K562 (cell line): ENCODE results near the gene NAP1L4. TPM values are rescaled to one million over a fixed set of nuclear protein-coding genes. Genes with fewer than 3 reads are reported as not detected.
A peak's percentile ranks its signal among the peaks of the same experiment; 100 is the strongest.

Experiments
- ATAC-seq: fragments of 200-7000 bp; cut with Tn5 transposase; 3 replicates; pipeline ENCODE4 v1.9.1; 2020; ENCODE audit warnings: moderate library complexity
- BruUV-seq: library from RNA; stranded (reverse); fragments of 400-500 nt; replicated peaks from 2 replicates; lab custom pipeline; 2021; lab: Mats Ljungman, UMichigan
- CTCF ChIA-PET: fragments of 300-600 bp; formaldehyde crosslinking; extraction: SDS; loops from one replicate; lab custom pipeline; 2021; ENCODE audit warnings: low intra/inter-chr PET ratio; lab: Yijun Ruan, JAX
- POLR2A ChIA-PET: fragments of 300-600, 350-650 bp; sonication (Branson Sonifier 250); formaldehyde crosslinking; extraction: SDS; loops from one replicate; lab custom pipeline; 2021; ENCODE audit warnings: antibody characterized with exemption, inconsistent platforms; lab: Yijun Ruan, JAX
- DNase-seq, 4 experiments: peaks; one replicate each; pipeline versions ENCODE4 v3.0.0 to v3.0.0-alpha.2; 2011 to 2018; ENCODE audit warnings: low spot score in 3 of 4, mixed read lengths in 3 of 4; ENCODE audit errors: extremely low read depth in 1 of 4
- FAIRE-seq: peaks from 2 replicates; lab custom pipeline; 2011; peaks lifted over from hg19 to GRCh38; lab: Jason Lieb, UNC
- H2AFZ ChIP-seq: 2 replicates; pipeline ENCODE4 v1.6.0; 2011; ENCODE audit warnings: low read depth, low read length, control low read depth, inconsistent platforms
- H3K27ac ChIP-seq: fragments of 200-600 bp; 3 replicates; pipeline ENCODE4 v1.8.0; 2011; ENCODE audit warnings: low read depth, mild to moderate bottlenecking, control low read depth, inconsistent platforms, low read length, moderate library complexity, mixed read lengths; ENCODE audit errors: extremely low read depth
- H3K27me3 ChIP-seq, 2 experiments: fragments of 300-600 bp in 1 of 2; 2 replicates in 1 of 2; 3 replicates in 1 of 2; pipeline versions ENCODE4 v1.6.0 to v1.8.0; 2011; ENCODE audit warnings: inconsistent platforms in 2 of 2, low read length in 2 of 2, mild to moderate bottlenecking in 1 of 2, mixed read lengths in 1 of 2, moderate library complexity in 1 of 2; ENCODE audit not compliant: control insufficient read depth in 2 of 2, insufficient read depth in 2 of 2
- H3K36me3 ChIP-seq: fragments of 300-600 bp; 3 replicates; pipeline ENCODE4 v1.8.0; 2011; ENCODE audit warnings: mild to moderate bottlenecking, low read length, inconsistent platforms; ENCODE audit not compliant: control insufficient read depth, insufficient read depth
- H3K4me1 ChIP-seq, 2 experiments: fragments of 200-600 bp in 1 of 2; replicated peaks in 1 of 2; 2 replicates in 1 of 2; 3 replicates in 1 of 2; pipeline versions ENCODE4 v1.5.1 to v1.8.0; 2011; ENCODE audit warnings: inconsistent platforms in 2 of 2, low read length in 2 of 2, mild to moderate bottlenecking in 1 of 2, mixed read lengths in 1 of 2, moderate library complexity in 1 of 2; ENCODE audit not compliant: control insufficient read depth in 2 of 2, insufficient read depth in 2 of 2
- H3K4me2 ChIP-seq: 2 replicates; pipeline ENCODE4 v1.6.1; 2011; ENCODE audit warnings: low read length, control low read depth, inconsistent platforms, mixed read lengths; ENCODE audit not compliant: insufficient read depth
- H3K4me3 ChIP-seq: fragments of 200-600 bp; sonication (generic), shearing (Covaris generic); 2 replicates; pipeline ENCODE4 v1.5.1; 2016; ENCODE audit warnings: control low read depth, inconsistent platforms
- H3K79me2 ChIP-seq: fragments of 200-600 bp; 3 replicates; pipeline ENCODE4 v1.8.0; 2011; ENCODE audit warnings: low read length, inconsistent platforms; ENCODE audit not compliant: control insufficient read depth, insufficient read depth
- H3K9ac ChIP-seq, 2 experiments: 2 replicates each; pipeline versions ENCODE4 v1.6.0 to v1.6.1; 2011; ENCODE audit warnings: low read depth in 2 of 2, low read length in 2 of 2, control low read depth in 1 of 2, inconsistent platforms in 1 of 2, mild to moderate bottlenecking in 1 of 2, mixed read lengths in 1 of 2; ENCODE audit not compliant: insufficient read depth in 1 of 2
- H3K9me1 ChIP-seq: one replicate; pipeline ENCODE4 v1.6.0; 2011; ENCODE audit warnings: inconsistent platforms, mild to moderate bottlenecking, low read length, moderate library complexity; ENCODE audit not compliant: control insufficient read depth, insufficient read depth
- H3K9me3 ChIP-seq: replicated peaks from 2 replicates; pipeline ENCODE4 v1.5.1; 2011; ENCODE audit warnings: low read depth, low read length, inconsistent platforms; ENCODE audit not compliant: control insufficient read depth, insufficient read depth
- H4K20me1 ChIP-seq: replicated peaks from 2 replicates; pipeline ENCODE4 v1.6.1; 2011; ENCODE audit warnings: low read length, inconsistent platforms, mixed read lengths; ENCODE audit not compliant: control insufficient read depth, insufficient read depth
- BRD9 ChIP-seq: fragments of 450-650 bp; IDR thresholded peaks from 2 replicates; pipeline ENCODE4 v1.6.1; 2018; ENCODE audit warnings: low read depth; ENCODE audit not compliant: partially characterized antibody
- CHD2 ChIP-seq: IDR thresholded peaks from 2 replicates; pipeline ENCODE4 v1.6.1; 2011; ENCODE audit warnings: low read depth, low read length
- HMBOX1 ChIP-seq: sonication (generic); IDR thresholded peaks from 2 replicates; pipeline ENCODE4 v1.6.1; 2016
- MTF1 ChIP-seq: fragments of 250-450 bp; sonication (Bioruptor Pico); IDR thresholded peaks from 2 replicates; pipeline ENCODE4 v1.9.0; 2021; ENCODE audit warnings: moderate library complexity, mild to moderate bottlenecking, inconsistent platforms, borderline replicate concordance
- POLR2AphosphoS2 ChIP-seq: IDR thresholded peaks from 2 replicates; pipeline ENCODE4 v1.6.1; 2012; ENCODE audit warnings: low read length, improper control_type of control experiment
- RB1 ChIP-seq: fragments of 450-650 bp; IDR thresholded peaks from 2 replicates; pipeline ENCODE4 v1.6.1; 2017; ENCODE audit warnings: low read depth, mild to moderate bottlenecking
- SUPT5H ChIP-seq: fragments of 450-650 bp; IDR thresholded peaks from 2 replicates; pipeline ENCODE4 v1.6.1; 2016
- USF2 ChIP-seq: sonication (generic); formaldehyde crosslinking; IDR thresholded peaks from 2 replicates; pipeline ENCODE4 v1.5.0; 2020; ENCODE audit warnings: missing genetic modification reagents
- XRCC4 ChIP-seq: IDR thresholded peaks from one replicate; pipeline ENCODE4 v1.6.1; 2011; ENCODE audit not compliant: insufficient read depth, insufficient read length; ENCODE audit errors: extremely low read depth
- ZBTB26 ChIP-seq: fragments of 450-650 bp; formaldehyde crosslinking; IDR thresholded peaks from 2 replicates; pipeline ENCODE4 v1.4.0; 2022; ENCODE audit warnings: missing genetic modification characterization
- ZFPM2 ChIP-seq: fragments of 250-450 bp; sonication (Bioruptor Pico); IDR thresholded peaks from 2 replicates; pipeline ENCODE4 v1.5.1; 2022; ENCODE audit warnings: mild to moderate bottlenecking
- ZNF695 ChIP-seq: fragments of 450-650 bp; formaldehyde crosslinking; IDR thresholded peaks from 2 replicates; pipeline ENCODE4 v1.4.0; 2020; ENCODE audit warnings: mild to moderate bottlenecking, moderate library complexity
- ZNF707 ChIP-seq: fragments of 250-450 bp; sonication (Bioruptor Pico); conservative IDR thresholded peaks from 2 replicates; pipeline ENCODE4 v1.8.0; 2022; ENCODE audit warnings: inconsistent platforms, mild to moderate bottlenecking, moderate library complexity
- WGBS: fragments of 100-300 bp; shearing (Covaris generic); methylation state at CpG from one replicate; pipeline ENCODE4 v1.1.6; 2016; ENCODE audit warnings: low coverage, mixed read lengths; ENCODE audit not compliant: insufficient coverage; ENCODE audit errors: missing lambda C conversion rate; 5-methylcytosine and 5-hydroxymethylcytosine counted together
- in situ Hi-C: fragments of 300-500 bp; cut with MboI; formaldehyde crosslinking; loops from 4 replicates; pipeline ENCODE4 v1.15.0; 2018; ENCODE audit warnings: inconsistent platforms, mixed read lengths
- intact Hi-C: fragments of 100-400 bp; cut with micrococcal nuclease; formaldehyde crosslinking; loops from 2 replicates; pipeline ENCODE4 v1.14.2; 2022
- polyA plus RNA-seq, 8 experiments: library from polyadenylated mRNA; depleted of rRNA in 4 of 8; stranded (reverse) in 5 of 8; unstranded in 3 of 8; fragments of >200 nt; fragmentation: Nextera tagmentation in 2 of 8; fragmentation: Illumina TruSeq in 1 of 8; extraction: Ambion mirVana in 2 of 8; extraction: Trizol in 1 of 8; gene quantifications; 2 replicates each; pipeline versions ENCODE4 v1.2.1 to v1.2.3, GENCODE V29; 2011 to 2014; ENCODE audit warnings: inconsistent platforms in 1 of 8, missing spikeins in 1 of 8
- total RNA-seq, 7 experiments: library from RNA; depleted of rRNA in 6 of 7; stranded (reverse); fragments of >200 nt in 6 of 7; fragmentation: Illumina TruSeq in 2 of 7; extraction: Trizol in 2 of 7; gene quantifications; 2 replicates each; pipeline versions ENCODE4 v1.2.1 to v1.2.3, GENCODE V29; 2011 to 2021; ENCODE audit warnings: low replicate concordance in 1 of 7

The NAP1L4 gene
- total and polyA plus RNA-seq, 9 of the 15 experiments (the other 6 are each of a cell fraction or from before 2014, with no cell fraction given) = 34.1 to 237 (median 179) TPM

DNA sequence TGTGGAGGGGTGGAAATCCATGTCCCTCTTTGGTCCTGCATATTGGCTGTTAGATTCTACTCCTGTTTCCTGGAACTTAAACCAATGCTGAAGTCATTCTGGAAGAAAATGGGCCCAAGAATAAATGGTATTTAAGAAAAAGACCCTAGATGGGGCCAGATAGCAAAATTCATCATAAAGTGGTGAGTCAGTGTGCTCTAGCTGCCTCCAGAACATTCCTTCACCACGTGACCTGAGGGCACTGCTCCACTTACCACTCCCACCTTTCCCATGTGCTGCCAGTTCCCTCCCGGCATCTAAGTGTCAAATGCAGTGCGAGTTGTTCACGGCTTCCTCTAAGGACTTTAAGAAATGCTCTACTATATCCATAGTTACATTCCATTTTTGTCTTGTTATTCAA, 30.9 kb upstream of the NAP1L4 start:
- H3K36me3 ChIP-seq = peaks cover 61% of the 10 kb centered on the region
- no peaks in the 10 kb centered on the region for H3K79me2 ChIP-seq
- H4K20me1 ChIP-seq = peaks cover 7% of the 10 kb centered on the region; the same call in 1 of the 2 replicates
- H3K9ac ChIP-seq = no peak overlapping the region
- H3K9me1 ChIP-seq = no peaks in the 10 kb centered on the region
- DNase-seq (no peak), FAIRE-seq (no peak), ATAC-seq (no peak)
- in situ Hi-C loops (no loop called here), intact Hi-C loops (no loop called here)
- H2AFZ ChIP-seq = no peak overlapping the region
- H3K4me3 ChIP-seq = no peak overlapping the region
- WGBS = 74% methylated on average over 4 of the region's 4 CpGs
- no peak overlapping the region for H3K4me2 ChIP-seq
- ChIA-PET POLR2A (interaction anchor here (0.6 to 3.0 kb wide), 5 partner anchors 9 to 48 kb away, joined by 3 to 14 read pairs (median 3); no protein-coding TSS in a partner anchor), CTCF (no interaction called here)
- no peaks in the 10 kb centered on the region for H3K9me3 ChIP-seq
- peaks cover 0 to 3% of the 10 kb centered on the region in 2 experiments; a peak in 1 of 5 replicates for H3K4me1 ChIP-seq
- H3K27me3 ChIP-seq = no peaks in the 10 kb centered on the region
- TF ChIP-seq ZNF695 (CRISPR knock-in tag) = no peak
- no peak for TF ChIP-seq BRD9
- TF ChIP-seq MTF1 (CRISPR knock-in tag) = no peak
- no peak overlapping the region for H3K27ac ChIP-seq
- BruUV-seq = no TSS peak

DNA sequence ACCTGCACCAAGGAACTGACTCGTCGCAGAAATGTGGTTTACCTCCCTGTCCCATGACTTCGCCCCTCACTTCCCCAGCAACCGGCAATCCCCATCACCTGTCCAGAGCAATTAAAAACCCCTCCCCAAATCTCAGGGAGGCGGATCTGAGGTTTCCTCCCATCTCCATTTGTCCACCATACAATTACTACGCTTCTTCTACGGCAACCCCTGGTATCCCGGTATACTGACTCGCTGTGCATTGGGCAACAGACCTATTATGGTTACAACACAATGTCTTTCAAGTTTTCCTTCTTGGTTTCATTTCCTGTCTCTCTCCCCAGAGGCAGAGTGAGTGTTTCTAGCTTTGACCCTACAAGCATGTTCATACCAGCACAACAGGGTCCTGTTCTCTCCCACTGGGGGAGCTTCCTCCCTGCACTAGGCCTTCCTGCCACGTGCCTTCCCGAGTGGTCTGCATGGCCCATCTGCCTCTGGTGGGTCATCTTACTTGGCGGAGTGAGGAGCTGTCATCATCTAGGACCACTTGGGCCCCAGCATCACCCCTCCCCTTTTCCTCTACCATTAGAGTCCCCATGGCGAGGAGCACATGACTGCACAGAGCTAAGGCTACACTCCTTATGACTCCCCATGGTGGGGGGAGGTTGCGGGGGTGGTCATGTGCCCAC, 30.3 kb upstream of the NAP1L4 start:
- 93% methylated on average over 13 of the region's 14 CpGs for WGBS
- ChIA-PET CTCF (no interaction called here), POLR2A (interaction anchor here (0.6 to 3.0 kb wide), 5 partner anchors 9 to 47 kb away, joined by 3 to 14 read pairs (median 3); no protein-coding TSS in a partner anchor)
- no peaks in the 10 kb centered on the region for H3K79me2 ChIP-seq
- H3K4me3 ChIP-seq = no peak overlapping the region
- no peak overlapping the region for H2AFZ ChIP-seq
- FAIRE-seq (no peak), DNase-seq (no peak), ATAC-seq (no peak; the same call in 2 of the 3 replicates)
- no peak overlapping the region for H3K27ac ChIP-seq
- no peak overlapping the region for H3K9ac ChIP-seq
- intact Hi-C loops (no loop called here), in situ Hi-C loops (no loop called here)
- H4K20me1 ChIP-seq = peaks cover 7% of the 10 kb centered on the region; the same call in 1 of the 2 replicates
- H3K36me3 ChIP-seq = peaks cover 67% of the 10 kb centered on the region
- H3K4me2 ChIP-seq = no peak overlapping the region
- no peaks in the 10 kb centered on the region for H3K27me3 ChIP-seq
- H3K9me1 ChIP-seq = no peaks in the 10 kb centered on the region
- no peaks in the 10 kb centered on the region for H3K9me3 ChIP-seq
- no TSS peak for BruUV-seq
- peaks cover 0 to 3% of the 10 kb centered on the region in 2 experiments; a peak in 1 of 5 replicates for H3K4me1 ChIP-seq
- peak; percentile 22; the same call in 1 of the 2 replicates for TF ChIP-seq SUPT5H
- no peak for TF ChIP-seq ZFPM2 (CRISPR knock-in tag)
- no peak for TF ChIP-seq RB1
- peak; percentile 70; the same call in 1 of the 2 replicates for TF ChIP-seq POLR2AphosphoS2
- no peak for TF ChIP-seq ZNF707 (CRISPR knock-in tag)
- TF ChIP-seq USF2 (CRISPR knock-in tag) = 0 out of 2 replicates have a peak, but pooled peaks have one; percentile 3
- TF ChIP-seq XRCC4 = no peak
- no peak for TF ChIP-seq ZBTB26 (CRISPR knock-in tag)
- TF ChIP-seq CHD2 = no peak
- TF ChIP-seq HMBOX1 = no peak
